ENCODE measurements around the gene ACP7. TPM values are rescaled to one million over a fixed set of nuclear protein-coding genes. Genes with fewer than 3 reads are reported as not detected.
"Not testable (repeated sequence)": the region's sequence is repeated elsewhere in the genome, so short reads cannot be mapped to it uniquely, and the experiment has no call there.

The ACP7 gene
- total RNA-seq, 1 experiment from 2014 or later, result 0.29 TPM

GRCh38 chr19:39130337-39131254 is 46.4 kb downstream of the ACP7 start:
- DNase-seq (ENCODE audit: low read depth), result no peak

DNA sequence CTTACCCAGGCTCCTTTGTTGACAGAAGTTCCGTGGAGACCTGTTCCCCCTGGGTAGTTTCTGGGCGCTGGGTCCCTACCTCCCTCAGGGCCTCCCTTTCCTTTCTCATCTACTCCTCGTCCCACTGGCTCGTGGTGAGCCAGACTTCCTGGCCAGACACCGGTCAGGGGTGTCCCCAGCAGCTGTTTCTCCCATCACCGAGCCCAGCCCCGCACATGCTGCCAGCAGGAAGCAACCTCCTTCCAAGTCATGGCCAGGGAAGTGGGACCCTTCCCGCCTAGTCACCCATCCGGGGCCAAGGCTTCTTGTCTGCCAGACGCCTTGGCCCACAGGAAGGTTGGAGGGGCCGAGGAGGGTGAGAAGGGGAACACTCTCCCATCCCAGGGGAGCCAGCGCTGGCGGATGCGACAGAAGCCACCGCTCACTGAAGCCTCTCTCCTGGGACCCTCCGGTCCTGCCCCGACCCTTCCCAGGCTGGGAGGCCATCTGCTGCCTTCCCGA is 47.1 kb downstream of the ACP7 start:
- peak; percentile 26 for DNase-seq (ENCODE audit: low read depth)

DNA sequence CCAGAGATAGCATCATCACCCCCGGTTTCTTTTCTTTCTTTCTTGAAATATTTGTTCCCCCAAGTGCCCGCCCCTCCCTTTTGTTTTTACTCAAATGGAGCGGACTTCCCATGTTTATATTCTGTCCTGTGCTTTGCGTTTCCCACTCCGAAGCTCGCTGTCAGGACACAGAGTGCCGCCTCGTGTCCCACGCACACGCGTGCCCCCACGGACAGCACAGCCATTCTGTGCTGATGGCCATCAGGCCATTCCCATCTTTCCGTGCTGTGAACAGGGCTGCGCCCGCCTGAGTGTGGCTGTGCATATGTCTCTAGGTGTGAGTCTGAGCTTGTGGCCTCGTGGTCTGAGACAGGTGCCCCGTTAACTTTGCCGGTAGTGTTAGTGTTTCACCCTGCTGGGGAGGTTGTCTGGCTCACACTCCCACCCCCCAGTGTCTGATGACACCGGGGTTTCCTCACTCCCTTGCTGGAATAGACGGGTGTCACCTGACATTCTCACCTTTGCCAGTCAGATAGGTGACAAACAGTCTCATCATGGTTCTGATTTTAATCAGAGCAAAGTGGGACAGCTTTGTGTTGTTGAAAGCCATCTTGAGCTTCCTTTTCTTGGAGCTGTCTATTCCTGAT is 48.3 kb downstream of the ACP7 start:
- DNase-seq (ENCODE audit: low read depth), result no peak

DNA sequence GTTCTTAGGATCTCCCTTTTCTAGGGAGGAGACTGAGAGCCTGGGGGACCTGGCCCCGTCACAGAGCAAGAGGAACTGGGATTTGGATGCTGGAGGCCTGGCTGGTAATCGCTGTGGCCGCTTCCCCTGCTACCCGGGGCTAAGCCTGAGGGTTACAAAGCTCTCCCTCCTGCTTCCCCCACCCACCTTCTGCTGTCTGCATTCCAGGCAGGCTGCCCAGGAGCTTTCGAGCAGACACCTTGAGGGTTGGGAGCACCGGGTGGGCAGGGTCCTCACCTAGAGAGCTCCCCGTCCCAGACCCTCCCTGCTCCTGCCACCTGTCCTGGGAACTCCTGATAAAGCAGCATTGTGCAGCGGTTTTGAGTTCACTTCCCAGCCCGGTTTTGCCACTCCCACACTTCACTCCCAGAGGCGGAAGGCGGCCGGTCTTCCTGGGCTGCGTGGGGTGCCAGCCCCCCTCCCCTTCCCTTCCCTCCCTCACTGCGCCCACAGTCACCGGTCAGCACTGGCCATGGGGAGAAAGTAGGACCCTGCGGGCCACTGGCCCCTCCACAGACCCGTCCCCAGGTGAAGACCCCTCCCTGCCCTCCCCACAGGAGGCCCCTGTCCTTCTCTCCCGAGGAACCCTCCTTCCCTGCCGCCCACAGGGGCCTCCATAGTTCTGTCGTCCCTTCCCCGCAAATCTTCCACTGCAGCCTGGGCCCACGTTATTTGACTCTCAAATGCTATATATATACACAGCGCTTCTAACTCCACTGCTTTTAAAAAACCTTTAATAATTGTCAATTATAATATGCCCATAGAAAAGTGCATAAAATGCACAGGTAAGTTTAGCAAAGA is 49.5 kb downstream of the ACP7 start:
- no peak for DNase-seq (ENCODE audit: low read depth)

GRCh38 chr19:39135701-39136100 is 51.5 kb downstream of the ACP7 start:
- no peak for DNase-seq (ENCODE audit: low read depth)

DNA sequence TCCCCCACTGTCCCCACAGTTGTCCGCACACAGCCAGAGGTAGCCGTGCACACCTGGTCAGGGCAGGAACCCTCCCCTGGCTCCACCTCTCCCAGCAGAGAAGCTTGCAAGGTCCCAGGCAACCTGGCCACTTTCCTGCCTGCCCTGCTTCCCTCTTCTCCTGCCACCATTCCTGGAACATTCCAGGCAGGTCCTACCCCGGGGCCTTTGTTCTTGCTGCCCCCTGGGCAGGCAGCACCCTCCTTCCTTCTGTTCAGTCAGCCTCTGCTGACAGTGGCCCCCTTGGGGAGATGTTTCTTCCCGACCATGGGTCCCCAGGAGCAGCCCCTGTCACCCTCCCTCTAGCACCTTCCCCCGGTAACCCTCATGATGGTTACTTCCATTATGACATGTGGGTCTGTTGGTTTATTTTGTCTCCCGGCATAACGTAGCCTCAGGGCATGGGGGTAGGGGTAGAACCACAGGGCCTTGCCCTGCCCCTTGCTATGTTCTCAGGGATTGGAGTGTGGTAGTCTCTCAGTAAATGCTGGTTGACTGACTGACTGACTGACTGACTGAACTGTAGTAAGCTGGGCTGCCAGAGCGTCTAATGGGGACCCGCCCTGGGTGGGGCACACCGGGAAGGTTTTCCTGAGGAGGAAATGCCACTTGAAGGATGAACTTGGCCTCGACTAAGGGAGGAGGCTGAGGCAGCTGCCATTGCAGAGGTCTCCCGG is 52.2 kb downstream of the ACP7 start:
- DNase-seq (ENCODE audit: low read depth), result no peak

DNA sequence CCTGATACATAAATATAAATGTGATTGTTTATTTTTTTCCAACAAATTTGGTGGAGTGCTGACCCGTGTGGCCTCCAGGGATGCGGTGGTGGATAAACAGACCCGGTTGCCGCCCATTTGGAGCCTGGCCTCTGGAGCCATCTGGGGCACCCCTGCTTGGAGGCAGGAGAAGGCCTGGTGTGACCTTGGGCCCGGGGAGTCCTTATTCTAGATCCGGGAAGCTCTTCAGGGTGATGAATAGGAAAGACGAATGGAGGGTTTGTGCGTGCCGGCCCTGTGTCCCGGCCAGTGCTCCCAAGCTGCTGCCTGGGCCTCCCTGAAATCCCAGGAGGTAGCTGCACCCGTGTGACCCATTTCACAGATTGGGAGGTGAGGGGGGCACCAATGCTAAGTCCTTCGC is 53.0 kb downstream of the ACP7 start:
- no peak for DNase-seq (ENCODE audit: low read depth)

GRCh38 chr19:39138221-39139211 is 54.3 kb downstream of the ACP7 start:
- no peak for DNase-seq (ENCODE audit: low read depth)

GRCh38 chr19:39139305-39139874 is 55.2 kb downstream of the ACP7 start:
- DNase-seq (ENCODE audit: low read depth), result no peak

DNA sequence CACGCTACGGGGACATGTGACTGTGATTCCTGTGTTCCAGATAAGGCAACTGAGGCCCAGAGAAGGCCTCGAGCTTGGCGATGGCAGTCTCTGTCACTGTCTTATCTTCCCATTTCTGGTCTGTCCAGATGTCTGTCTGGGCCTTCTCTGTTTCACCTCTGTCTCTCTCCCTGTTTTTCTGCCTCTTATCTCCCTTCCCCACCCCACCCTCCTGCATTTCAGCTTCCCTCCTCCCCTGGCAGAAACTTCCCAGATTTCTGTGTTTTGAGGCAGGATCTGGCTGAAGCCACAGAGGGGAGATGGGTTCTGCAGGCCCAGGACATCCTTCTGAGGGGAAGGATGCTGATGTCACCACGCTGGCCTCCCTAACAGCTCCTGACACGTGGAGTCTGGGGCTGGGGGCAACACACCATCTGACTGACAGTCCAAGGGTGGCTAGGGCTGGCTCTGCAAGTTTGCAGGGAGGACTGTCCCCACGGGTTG is 55.8 kb downstream of the ACP7 start:
- no peak for DNase-seq (ENCODE audit: low read depth)

DNA sequence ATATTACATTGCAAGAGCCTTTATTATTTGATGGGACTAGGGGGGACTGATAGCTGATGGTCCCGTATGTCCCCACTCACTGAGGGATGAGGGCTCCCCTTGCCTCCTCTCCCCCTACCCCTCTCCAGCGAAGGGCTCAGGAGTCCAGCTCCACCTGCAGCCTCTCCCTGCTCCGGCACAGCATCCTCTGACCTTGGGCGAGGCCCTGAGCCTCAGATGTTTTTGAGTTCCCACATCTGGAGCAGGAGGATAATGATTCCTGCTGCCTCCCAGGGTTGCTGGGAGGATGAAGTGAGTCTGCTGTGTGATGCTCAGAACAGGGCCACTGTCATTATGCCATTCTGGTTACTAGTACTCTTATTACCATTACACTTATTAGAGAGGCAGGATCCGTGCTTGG is 56.4 kb downstream of the ACP7 start:
- DNase-seq (ENCODE audit: low read depth), result no peak

DNA sequence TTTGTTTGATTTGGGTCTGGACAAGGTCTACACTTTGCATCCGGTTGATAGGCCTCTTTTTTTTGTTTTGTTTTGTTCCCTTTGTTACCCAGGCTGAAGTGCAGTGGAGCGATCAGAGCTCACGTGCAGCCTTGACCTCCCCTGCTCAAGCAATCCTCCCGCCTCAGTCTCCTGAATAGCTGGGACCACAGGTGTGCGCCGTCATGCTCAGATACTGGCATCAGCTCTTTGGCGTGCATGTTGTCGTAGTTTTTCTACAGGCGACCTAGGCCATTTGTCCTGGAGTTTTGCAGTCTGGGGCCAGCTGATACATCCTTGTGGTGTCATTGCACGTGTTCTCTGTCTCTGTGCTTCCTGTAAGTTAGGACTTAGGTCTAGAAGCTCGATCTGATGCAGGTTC is 57.8 kb downstream of the ACP7 start:
- no peak for DNase-seq (ENCODE audit: low read depth)

- DNase-seq (ENCODE audit: low read depth), result no peak
These were observed 58.5 kb downstream of the ACP7 start for GRCh38 chr19:39142630-39143029.

DNA sequence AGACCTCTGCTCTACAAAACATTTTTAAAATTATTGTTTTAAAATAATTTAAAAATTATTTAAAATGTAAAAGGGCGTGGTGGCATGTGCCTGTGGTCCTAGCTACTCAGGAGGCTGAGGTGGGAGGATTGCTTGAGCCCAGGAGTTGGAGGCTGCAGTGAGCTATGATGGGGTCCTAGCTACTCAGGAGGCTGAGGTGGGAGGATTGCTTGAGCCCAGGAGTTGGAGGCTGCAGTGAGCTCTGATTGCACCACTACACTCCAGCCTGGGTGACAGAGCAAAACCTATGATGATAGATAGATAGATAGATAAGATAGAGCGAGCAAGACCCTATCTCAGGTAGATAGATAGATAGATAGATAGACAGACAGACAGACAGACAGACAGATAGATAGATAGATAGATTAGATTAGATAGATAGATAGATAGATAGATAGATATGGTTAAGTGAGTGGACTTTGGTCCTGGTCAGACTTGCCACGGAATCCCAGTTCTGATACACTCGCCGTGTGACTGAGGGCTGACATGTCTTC is 59.7 kb downstream of the ACP7 start:
- not testable (repeated sequence) for DNase-seq (ENCODE audit: low read depth)

DNA sequence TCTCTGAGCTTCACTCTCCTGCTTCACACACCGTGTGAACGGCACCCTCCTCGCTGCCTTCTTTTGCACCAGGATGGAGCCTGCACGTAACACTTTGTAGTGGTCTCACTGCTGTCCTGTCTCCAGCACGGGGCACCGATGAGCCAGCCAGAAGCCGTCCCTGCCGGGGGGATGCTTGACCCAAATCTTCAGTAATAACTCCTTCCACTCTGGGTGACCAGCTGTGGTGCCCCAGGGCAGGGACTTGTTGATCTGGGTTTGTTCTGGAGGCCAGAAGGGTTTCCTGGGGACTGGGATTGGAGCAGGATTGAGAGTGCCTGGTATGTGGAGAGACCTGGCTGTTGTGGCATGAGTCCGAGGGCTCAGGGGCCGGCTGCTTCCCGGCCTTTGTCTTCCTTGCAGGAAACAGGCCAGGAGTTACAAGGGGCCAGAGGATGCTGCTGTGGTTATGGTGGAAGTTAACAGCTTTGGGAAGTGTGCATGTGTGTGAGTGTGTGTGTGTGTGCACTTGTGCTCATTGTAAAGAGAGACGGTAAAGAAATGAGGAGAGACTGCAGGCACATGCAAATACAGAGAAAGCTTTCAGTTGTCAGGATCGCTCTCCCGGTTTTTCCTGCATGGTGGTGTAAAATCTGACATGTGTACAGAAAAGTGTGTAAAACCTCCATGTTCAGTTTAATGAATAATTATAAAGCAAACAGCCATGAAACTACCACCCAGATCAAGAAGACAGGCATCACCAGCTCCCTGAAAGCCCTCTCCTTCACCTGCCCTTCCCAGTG is 60.3 kb downstream of the ACP7 start:
- no peak for DNase-seq (ENCODE audit: low read depth)

- DNase-seq (ENCODE audit: low read depth), result no peak
These were observed 61.2 kb downstream of the ACP7 start for GRCh38 chr19:39145180-39145953.

- no peak for DNase-seq (ENCODE audit: low read depth)
These were observed 61.9 kb downstream of the ACP7 start for GRCh38 chr19:39146091-39146490.

Measured in LHCN-M2 (cell line).